ENCODE data around the gene MRPL21.
"Not testable (repeated sequence)": the region's sequence is repeated elsewhere in the genome, so short reads cannot be mapped to it uniquely, and the experiment has no call there.

MRPL21 gene

DNA sequence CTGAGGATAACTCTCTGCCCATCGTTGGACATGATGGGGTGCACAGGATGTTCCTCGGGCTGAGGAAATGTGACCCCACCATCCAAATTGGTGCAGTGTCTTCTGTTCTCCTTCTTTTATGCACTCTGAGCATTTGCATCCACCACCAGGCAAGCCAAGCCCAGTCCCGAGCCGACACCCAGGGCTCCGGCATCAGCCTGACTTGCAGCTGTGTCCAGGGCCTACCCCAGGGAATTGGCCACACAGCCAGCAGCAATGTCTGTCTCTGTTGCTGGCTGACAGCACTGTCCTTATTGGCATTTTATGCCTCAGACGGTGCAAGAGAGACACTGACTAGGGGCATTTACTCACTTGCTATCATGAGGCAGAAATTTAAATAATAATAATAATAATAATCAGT lies 36.6 kb downstream of the MRPL21 start:
- DNase-seq (ENCODE audit: low read depth), result no peak

DNA sequence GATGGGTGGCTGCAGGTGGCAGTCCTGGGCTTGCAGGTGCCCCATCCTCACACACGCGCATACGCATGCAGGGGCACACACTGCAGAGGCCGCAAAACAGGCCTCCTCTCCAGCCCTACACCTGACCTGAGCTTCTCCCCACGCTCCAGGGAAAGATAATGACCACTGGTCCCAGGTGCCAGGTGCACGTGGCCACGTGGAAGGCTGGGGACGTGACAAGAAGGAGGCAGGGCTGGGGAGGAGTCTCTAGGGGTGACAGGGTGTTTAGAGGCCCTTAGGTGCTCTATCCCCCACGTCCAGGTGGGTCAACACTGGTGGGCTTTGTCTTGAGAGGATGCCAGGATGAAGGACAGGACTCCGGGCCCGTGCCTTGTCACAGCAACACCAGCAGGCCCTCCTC lies 38.4 kb downstream of the MRPL21 start:
- DNase-seq (ENCODE audit: low read depth), result no peak

DNA sequence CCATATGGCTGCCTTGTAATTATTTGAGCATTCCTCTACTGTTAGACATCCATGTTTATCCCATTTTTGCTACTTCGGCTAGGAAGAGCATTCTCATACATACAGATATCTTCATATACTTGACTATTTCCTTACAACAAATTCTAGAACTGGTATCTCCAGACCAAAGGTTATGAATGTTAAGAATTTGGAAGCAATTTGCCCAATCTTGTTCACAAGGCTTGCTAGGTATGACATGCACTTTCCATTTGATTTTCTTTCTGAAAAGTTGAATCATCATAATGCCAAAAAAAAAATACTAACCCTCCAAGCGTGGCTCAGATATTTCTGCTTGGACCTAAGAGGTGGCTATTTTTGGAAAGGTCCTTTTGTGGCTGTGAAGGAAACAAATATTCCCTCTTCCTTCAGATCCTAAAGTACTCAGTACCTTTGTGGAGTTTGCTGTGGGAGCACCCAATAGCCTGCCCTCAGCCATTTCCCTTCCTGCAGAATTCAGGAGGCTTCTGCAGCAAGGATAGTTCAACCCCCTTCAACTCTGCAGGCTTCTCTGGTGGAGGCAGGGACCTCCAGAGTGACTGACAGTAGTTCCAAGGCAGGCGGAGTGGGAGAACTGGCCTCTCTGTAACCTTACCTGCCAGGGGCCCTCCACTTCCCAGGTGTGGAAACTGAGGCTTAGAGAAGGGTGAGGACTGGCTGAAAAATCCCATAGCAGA lies 39.9 kb downstream of the MRPL21 start:
- no peak for DNase-seq (ENCODE audit: low read depth)

DNA sequence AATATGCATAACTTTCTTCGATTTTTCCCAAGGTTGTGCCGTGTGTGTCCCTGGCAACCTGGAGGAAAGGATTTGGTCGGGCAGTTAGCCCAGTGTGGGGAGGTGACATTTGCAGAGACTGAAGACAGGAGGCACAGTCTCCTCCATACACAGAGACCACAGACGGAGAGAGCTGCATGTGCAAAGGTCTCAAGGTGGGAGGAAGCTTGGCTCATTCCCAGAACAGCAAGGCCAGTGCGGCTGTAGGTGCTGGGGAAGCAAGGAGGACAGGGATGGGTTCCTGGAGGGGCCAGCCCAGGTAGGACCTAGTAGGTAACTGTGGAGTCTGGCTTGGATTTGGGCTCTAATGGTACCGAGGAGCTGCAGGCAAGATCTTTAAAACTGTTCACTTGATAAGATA lies 41.2 kb downstream of the MRPL21 start:
- no peak for DNase-seq (ENCODE audit: low read depth)

DNA sequence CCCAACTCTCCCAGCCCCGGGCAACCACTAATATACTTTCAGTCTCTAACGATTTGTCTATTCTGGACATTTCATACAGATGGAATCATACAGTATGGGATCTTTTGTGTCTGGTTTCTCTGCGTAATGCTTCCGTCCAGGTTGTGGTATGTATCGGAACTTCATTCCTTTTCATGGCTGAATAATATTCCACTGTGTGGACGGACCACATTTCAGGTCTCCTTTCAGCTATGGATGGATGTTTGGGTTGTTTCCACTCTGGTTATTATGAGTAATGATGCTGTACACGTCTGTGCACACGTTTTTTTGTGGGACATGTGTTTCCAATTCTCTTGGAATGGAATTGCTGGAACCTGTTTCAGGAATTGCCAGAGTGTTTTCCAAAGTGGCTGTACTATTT lies 44.5 kb downstream of the MRPL21 start:
- DNase-seq (ENCODE audit: low read depth), result no peak

DNA sequence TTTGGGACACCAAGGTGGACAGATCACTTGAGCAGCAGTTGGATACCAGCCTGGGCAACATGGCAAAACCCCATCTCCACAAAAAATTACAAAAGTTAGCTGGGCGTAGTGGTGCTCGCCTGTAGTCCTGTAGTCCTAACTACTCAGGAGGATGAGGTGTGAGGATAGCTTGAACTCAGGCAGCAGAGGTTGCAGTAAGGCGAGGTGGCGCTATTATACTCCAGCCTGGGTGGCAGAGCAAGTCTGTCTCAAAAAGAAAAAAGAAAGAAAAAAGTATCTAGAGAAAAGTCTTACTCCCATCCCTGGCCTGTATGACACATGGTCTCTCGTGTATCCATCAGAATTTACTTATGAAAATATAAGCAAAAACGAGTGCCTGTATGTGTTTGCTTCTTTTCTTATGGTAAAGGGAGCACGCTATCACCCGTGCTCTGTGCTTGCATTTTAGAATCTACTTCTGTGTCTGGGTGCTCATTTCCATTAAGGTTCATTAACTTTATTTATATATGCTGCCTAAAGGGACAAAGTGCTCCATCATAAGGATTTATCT lies 46.5 kb downstream of the MRPL21 start:
- no peak for DNase-seq (ENCODE audit: low read depth)

DNA sequence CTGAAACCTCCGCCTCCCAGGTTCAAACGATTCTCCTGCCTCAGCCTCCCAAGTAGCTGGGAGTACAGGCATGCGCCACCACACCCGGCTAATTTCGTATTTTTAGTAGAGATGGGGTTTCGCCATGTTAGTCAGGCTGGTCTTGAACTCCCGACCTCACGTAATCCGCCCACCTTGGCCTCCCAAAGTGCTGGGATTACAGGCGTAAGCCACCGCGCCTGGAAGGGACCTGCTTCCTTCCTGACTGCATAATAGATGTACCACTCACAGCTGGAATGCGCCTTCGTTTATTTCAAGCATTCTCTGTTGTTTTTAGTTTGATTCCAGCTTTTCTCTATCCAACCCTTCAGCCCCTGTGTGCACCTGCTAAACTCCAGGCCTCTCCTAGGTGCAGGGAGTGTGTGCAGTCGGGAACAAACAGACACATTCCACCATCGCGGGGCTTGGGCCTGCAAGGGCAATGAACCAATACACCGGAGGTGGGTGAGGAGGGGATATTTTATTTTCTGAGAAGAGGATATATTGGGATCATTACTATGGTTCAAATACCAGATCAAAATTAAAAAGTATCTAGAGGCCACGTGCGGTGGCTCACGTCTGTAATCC lies 47.1 kb downstream of the MRPL21 start:
- not testable (repeated sequence) for DNase-seq (ENCODE audit: low read depth)

DNA sequence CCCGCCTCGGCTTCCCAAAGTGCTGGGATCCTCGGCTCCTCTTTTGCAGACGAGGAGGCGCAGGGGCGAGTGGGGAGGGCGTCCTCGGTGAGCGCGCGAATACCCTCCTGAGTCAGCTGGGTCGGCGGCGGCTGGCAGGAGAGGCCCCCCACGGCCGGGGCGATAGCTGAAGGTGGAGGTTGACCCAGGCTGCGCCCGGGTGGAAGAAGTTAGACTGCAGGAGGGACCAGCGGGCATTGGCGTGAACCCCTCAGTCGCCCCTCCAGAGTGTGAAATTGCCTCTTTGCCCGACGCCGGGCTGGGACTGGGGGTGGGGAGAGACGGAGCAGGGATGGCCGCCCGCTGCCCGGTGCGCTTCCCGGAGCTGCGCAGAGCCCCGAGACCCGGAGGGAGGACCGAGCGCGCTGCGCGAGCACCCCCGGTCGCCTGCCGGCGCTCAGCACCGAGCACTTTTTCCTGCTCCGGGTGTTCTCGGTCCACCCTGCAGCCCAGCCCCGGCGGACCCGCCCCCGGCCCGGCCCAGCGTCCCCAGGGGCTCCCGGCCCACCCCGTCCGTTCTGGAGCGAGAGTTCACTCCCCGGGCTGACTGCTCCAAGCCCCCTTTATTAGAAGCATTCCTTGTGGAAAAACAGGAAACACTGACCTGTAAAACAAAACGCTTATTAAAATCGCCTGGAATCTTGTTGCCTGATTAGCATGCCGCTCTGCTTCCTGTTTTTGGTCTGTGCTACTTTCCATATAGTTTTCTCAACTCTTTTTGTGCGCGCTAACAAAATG lies 48.2 kb downstream of the MRPL21 start:
- DNase-seq (ENCODE audit: low read depth), result no peak

DNA sequence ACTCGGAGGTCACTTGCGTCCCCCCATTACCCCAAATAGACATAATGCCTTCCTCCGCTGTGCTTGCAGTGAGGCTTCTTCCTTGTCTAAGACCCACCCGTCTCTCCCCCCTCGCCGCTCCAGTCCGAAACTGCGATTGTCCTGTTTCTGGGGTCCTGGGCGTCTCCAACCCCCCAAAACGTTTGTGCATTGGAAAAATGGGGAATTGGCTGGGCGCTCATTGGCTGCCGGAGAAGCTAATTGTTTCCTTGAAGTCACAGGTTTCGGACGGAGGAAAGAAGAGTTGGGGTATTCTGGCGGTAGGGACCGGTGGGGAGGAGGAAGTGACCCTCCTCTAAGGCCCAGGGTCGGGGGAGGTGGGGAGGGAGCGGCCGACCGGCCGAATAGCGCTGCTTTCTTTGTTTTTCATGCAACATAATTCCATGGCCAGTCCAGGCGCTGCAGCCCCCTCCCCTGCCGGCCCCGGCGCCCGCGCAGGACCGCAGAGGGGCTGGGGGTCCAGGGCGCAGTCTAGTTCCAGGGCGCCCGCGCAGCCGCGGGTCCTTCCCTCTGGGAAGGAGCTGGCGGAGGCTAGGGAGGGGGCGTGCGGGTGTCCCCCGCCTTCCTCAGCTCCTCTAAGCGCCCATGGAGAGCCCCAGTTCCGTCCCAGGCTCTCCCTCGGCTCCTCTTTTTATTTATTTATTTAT lies 49.2 kb downstream of the MRPL21 start:
- no peak for DNase-seq (ENCODE audit: low read depth)

DNA sequence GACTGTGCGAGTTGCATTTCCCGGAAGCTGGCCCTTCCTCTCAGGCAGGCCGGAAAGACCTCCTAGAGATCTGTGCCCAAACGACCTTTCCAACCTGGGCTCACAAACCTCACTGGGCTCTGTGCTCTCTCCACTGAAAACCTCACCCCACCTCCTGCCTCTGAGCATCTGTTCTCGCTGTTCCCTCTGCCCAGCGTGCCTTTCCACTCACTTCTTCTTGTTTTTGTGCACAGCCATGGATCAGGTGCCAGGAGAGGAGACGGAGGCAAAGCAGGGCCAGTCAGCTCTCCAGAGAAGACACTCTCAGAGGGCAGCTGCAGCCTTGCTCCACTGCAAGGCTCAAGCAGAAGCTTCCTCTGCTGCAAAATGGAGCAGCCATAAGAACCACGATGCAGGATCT lies 51.0 kb downstream of the MRPL21 start:
- no peak for DNase-seq (ENCODE audit: low read depth)

DNA sequence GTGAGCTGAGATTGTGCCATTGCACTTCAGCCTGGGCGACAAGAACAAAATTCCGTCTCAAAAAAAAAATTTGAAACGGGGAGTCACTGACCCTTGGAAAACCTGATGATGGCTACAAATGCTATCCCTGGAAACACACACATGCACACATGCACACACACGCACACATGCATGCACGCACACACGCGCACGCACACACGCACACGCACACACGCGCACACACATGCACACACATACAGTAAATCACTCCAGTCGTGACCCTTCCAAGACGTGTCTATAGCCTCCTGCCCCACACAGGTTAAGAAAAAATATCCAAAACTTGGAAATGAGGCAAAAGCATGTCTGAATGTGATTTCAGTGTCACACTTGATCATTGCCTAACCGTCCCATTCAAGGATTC lies 55.2 kb downstream of the MRPL21 start:
- no peak for DNase-seq (ENCODE audit: low read depth)

DNA sequence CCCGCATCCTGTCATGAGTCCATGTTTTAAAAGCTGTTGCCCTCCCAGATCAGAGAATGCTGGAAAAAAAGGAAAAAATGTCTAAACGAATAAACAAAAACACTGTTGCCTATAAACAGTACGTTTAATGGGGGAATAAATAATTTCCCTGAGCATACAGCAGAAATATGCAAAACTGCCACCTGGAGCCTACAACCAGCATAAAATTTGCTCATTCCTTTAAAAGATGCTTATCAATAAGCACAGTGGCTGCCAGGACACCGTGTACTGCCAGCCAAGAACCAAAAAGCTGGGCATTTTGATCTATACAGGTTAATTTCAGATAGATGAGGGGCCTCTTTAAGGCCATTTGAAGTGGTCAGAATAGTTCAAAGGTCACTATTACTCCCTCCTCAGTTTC lies 56.2 kb downstream of the MRPL21 start:
- no peak for DNase-seq (ENCODE audit: low read depth)

DNA sequence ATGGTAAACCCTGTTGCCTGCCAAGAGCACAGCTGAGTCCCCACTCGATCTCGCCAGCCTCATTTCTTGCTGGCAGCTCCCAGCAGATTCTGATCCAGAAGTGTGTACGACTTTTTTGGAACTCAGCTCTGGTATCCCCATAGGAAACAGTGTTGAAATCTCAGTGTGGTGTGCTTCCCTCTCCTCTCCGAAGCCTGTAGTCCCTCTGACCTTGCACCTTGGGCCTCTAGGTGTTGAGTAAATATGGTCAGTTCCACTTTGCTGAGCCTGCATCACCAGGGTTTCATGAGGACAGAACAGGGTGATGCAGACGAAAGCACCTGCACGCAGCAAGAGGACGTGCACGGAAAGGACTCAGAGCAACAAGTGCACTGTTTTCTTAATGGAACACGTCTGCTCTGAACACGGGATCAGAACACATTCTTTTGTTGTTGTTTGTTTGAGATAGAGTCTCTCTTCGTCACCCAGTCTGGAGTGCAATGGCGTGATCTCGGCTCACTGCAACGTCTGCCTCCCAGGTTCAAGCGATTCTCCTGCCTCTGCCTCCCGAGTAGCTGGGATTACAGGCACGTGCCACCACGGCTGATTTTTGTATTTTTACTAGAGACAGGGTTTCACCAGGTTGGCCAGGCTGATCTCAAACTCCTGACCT lies 58.2 kb downstream of the MRPL21 start:
- DNase-seq (ENCODE audit: low read depth), result no peak

DNA sequence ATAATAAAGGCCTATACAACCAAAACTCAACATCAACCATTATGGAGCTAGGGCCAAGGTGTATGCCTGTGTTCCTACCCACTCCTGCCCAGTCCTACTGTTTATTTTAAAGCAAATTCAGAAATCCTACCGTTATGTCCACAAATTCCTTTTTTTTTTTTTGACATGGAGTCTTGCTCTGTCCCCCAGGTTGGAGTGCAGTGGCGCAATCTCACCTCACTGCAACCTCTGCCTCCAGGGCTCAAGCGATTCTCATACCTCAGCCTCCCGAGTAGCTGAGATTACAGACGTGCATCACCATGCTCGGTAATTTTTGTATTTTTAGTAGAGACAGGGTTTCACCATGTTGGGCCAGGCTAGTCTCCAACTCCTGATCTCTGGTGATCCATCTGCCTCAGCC lies 58.8 kb downstream of the MRPL21 start:
- DNase-seq (ENCODE audit: low read depth), result no peak

DNA sequence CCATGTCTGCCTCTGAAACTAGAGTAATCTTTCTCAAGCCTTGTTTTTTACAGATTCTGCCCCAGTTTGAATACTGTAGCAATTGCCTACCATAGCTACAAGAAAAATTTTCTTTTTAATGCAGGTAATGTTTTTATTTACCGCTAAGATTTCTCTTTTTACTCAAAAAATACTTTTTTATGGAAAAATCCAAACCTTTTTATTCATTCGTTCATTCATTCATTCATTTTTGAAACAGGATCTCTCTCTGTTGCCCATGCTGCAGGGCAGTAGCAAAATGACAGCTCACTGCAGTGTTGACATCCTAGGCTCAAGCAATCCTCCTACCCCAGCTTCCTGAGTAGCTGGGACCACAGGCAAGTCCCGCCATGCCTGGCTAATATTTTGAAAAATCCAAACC lies 59.3 kb downstream of the MRPL21 start:
- DNase-seq (ENCODE audit: low read depth), result no peak

DNA sequence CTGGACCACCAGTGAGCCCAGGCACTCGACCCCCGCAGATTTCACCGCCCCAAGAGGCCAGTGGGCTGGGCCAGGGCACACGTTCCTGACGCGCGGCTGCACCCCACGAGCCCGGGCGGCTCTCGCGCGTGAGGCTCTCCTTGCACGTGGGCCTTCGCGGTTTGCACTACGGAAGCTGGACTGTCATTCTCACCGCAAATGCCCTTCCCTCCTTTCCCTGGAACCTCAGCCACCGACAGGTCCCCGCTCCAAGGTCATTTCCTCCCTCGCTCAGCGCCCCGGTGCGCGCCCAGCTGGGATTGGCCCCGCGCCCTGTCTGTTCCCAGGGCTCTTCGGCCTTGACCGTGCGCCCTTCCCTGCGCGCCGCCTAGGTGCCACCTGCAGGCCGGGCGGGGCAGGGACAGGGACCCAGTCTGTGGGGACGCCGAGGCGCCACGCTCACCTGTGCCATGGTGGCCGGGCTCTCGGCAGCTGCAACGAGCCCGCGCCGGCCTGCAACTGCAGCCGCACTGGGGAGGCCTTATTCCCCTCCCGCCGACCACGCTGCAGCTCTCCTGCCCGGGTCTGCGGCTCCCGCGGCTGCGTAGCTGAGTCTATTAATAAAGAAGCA lies 59.8 kb downstream of the MRPL21 start:
- peak; percentile 58 for DNase-seq (ENCODE audit: low read depth)

DNA sequence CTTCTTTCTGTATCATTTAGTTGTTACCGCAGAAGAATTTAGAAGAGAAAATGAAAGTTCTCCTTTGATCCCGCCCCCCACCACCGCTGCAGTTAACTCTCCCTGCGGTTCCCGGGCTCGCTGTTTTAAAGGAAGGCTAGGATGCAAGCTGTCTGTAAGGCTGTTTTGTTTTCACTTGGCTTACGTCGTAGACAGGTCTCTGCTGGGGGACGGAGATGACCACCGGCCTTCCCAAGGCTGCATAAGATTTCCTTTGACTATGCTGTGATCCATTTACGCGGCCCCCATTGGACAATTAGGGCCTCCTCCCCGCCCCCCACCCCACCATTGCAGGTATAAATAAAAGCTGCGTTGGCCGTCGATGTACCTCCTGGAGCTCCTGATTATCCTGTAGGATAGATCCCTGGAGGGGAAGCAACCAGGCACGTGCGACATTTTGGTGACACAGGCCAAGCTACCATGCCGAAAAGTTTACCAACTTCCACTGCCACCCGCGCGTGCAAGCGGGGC lies 60.5 kb downstream of the MRPL21 start:
- DNase-seq (ENCODE audit: low read depth), result no peak

DNA sequence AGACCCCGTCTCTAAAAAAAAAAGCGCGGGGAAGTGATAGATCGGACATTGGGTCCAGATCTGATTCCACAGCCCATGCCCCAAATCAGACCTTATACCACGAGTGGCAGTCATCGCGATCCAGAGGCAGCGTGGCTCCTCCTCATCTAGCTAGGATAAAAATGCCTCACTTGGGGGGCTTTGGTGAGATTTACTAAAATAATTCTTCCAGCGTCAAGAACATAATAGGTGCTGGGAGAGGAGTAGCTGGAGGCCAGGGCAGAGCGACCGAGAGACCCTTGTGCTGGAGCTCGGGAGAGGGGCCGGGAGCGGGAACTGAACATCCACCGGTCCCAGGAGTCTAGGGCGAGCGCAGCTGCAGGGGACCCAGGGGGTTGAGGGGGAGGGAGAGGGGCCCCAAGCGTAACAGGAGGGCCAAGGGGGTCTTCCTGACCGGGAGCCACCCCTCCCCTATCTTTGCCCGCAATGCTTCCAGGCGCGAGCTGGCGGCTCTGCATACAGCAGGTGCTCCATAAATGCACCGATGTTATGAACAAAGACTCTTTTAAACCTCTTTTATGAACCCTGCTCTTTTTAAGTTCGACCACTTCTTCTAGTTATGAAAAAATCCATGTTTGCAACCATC lies 61.1 kb downstream of the MRPL21 start:
- no peak for DNase-seq (ENCODE audit: low read depth)

DNA sequence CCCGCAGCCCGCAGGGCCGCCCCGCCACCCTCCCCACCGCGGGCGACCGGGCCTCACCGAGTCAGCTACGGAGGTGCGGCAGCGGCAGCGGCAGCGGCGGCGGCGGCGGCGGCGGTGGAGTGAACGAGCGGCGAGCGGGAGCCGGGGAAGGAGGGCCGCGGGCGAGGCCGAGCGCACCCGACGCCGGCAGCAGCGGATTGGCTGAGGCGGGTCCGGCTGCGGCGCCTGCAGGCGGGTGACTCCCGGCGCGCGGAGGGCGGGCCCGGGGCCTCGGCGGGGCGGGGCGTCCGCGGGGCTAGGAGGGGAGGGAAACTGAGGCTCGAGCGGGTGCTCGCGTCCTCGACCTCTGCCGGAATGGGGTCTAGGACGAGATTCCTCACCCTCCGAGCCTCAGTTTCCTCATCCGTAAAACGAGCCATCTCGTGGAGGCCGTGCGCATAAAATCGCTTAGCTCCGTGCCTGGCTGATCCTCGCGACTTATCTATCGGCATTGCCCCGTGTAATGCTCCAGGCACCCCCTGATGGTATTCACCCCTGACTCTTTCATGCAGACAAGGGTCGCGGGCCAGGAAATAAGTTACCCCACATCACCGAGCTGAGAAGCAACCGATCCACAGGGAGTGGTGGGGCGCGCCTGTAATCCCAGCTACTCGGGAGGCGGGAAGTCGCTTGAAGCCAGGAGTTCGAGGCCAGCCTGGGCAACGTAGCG lies 61.8 kb downstream of the MRPL21 start, which contains the start of gene CPT1A:
CPT1A (minus strand) TSS at position 199 of the 709 bp plus-strand sequence. CDS start 26,442 bp downstream, outside the sequence.
- peak; percentile 55 for DNase-seq (ENCODE audit: low read depth)

Data from stimulated activated CD8-positive, alpha-beta memory T cell treated with anti-CD3 and anti-CD28 coated beads, Interleukin-4, amount 100 ng/mL, for 24 hours (primary cell).